HG03108 (cell line): ENCODE measurements around the gene MGAT5B.

Experiments used
- ATAC-seq: cut with Tn5 transposase; IDR thresholded peaks from one replicate; pipeline ENCODE4 v1.9.1; 2021; ENCODE audit warnings: moderate library complexity; ENCODE audit not compliant: unreplicated experiment

MGAT5B gene

DNA sequence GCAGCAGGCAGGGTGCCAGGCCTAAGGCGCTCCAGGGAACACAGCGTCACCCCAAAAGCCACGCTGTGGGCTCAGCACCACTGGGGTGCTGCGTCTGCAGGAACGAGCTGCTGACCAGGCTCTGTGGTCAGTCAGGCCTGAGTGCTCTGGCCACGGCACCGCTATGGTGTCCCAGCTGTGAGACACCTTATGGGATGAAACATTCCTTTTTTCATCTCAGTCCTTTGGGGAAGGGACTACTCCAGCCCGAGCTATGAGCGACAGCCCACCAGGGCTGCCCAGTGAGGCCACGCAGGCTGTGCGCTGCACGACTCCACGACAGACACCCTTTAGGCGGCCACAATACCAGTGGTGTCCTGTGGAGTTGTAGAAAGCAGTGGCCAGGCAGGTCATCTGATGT lies 11.1 kb downstream of the MGAT5B start:
- ATAC-seq: no peak

DNA sequence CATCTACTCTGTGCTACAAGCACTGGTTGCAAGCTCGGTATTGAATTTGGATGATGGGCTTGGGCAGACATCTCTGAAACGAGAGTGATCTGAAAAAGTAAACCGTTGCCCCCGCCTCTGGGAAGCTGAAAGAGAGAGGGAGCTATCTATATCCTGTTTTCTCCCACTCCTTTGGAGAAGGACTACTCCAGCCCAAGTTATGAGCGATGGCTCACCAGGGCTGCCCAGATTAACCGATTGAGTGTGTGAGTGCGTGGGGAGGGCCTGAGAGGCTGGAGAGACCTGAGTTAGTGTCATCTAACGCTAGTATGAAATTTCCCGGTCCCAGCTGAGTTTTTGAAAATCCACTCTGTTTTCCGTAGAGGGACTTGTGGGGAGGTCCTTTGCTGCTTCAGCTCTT lies 11.5 kb downstream of the MGAT5B start:
- no peak for ATAC-seq

DNA sequence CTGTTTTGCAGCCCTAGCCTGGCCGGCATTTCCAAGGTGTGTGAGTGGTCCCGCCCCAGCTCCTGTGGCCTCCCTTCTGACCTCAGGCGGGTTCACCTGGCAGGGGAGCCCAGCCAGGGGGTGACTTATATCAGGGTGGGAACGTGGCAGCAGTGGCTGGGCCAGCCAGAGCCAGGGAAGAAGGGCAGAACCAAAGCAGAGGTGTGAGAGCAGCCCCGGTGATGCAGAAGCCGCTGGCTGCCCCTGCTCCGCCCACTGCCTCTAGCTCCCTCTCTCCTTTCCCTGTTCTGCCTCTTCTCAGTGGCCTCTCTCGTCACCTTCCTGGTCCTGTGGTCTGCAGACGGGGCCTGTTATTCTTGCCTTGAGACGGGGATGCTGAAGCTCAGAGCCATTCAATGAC lies 12.1 kb downstream of the MGAT5B start:
- ATAC-seq: no peak

DNA sequence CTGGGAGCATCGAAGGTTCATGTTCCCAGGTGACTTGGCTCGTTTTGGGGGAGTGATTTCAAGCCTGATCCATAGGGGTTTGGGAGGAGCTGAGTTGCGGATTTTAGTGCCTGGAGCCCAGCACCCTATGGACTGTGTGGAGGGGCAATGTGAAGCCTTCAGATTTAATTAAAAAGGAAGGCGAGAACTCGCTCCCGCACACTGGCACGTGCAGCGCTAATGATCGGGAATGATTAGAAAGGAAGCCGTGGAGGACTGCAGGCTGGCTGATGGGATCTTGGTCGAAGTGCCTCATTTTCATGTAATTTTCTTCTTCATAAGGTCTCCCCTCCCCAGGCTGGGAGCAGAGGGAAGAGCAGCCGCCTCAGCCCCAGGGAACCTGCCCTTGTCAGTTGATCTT lies 12.8 kb downstream of the MGAT5B start:
- no peak for ATAC-seq

DNA sequence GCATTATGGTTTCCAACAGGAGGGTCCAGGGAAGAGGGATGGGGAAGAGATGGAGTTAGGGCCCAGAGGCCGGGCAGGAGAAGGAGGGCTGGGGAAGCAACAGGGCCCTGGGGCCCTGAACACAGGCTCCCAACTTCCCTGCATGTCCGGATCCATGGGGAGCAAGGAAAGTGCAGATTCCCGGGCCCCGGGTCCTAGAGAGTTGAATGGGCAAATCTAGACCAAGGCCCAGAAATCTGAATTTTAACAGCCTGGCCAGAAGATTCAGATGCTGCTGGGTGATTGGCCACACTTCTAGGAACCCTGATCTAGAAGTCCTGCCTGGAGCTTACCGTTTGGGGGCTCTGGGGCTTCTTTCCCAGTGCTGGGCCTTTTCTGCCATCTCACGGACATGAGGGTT lies 13.2 kb downstream of the MGAT5B start:
- ATAC-seq: no peak

DNA sequence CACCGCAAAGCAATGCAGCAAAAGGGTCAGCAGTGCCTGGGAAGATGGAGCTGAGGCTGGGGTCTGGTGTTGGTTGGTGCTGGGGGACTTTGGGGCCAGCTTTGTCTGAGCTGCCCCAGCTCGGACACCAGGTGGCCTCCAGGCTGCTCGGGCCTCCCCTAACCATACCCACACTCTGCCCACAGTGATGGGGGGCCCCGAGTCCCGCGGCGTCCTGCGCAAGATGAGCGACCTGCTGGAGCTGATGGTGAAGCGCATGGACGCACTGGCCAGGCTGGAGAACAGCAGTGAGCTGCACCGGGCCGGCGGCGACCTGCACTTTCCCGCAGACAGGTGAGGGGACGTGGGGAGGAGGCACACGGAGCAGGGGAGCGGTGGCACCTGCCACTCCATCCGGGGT lies 13.8 kb downstream of the MGAT5B start:
- ATAC-seq: no peak

DNA sequence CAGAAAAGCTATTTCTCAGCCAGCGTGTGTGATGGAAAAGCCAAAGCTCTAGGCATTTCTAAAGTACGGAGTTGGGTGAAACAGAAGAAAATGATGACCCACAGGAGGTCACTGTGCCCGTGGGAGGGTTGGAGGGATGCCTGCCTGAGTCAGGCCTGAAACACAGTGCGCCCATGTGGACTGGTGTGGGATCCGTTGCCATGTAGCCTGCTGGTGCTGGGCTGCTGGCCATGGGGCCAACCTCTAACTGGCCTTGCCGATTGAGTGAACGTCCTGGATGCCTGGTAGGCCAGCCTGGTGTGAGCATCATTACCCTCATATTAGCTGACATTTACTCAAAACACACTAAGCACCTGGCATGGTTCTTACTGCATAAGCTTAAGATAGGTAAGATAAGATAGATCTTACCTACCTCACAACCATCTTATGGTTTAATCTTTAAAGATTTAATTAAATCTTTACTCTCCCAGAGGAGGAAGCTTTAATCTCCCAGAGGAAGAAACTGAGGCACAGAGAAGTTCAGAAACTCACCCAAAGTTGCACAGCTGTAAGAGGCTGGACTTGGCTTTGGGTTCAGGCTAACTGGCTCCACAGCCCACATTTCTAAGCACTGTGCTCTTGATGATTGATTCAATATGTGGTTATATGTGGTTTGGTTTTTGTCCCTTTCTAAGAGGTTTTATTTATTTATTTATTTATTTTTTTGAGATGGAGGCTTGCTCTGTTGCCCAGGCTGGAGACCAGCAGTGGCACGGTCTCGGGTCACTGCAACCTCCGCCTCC lies 15.7 kb downstream of the MGAT5B start:
- no peak for ATAC-seq

DNA sequence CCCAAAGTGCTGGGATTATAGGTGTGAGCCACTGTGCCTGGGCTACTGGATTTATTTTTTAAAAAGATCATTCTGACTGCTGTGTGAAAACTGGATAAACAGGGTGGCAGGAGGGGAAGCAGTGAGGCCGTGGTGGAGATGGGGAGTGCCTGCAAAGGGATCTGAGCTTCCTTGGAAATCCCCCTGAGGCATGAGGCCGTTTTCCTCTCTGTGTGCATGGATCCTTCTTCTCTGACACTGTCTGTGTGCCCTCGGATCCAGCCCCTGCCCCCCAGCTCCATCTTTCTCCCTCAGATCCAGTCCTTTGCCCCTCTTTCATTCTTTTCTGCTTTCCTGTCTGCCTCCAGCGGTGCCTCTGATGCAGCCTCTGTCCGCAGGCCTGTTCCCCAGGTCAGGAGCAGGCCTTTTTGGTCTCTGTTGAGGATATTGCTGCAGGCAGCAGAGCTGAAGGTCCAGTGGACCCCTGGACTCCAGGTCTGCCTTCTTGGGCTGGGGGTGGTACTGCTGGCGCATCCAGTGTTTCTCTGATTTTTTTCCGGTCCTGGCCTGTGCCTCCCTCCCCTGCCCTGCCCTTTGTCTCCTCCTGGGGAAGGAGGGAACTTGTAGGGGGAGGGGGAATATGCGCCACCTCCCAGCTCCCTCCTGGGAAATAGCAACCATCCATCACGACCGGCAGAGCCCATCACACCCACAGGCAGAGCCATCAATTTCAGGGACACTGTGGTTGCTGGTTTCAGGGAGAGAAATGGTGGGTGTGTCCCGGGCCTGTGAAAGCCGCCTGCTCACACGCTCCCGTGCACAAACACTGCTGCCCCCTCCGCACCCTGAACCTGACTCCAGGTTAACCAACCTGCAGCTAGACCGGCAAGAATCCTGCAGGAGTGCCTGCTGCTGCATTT lies 17.0 kb downstream of the MGAT5B start:
- no peak for ATAC-seq

DNA sequence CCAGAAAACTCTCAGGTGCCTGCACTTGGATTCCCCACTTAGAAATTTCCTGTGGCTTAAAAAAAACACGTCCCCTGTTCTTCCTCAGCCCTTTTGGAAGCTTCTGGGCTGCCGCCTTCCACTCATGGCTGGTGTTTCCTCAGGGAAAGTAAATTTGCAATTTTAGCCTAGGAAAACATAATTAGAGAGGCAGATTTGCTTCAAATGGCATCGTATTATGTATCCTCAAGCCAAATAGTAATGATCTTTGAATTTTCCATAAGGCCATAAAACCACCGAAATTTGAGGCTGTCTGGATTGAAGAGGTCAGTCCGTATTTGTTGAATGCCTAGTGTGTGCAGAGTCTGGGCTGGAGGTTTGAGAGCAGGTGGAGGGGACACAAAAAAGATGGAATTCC lies 17.7 kb downstream of the MGAT5B start:
- no peak for ATAC-seq

DNA sequence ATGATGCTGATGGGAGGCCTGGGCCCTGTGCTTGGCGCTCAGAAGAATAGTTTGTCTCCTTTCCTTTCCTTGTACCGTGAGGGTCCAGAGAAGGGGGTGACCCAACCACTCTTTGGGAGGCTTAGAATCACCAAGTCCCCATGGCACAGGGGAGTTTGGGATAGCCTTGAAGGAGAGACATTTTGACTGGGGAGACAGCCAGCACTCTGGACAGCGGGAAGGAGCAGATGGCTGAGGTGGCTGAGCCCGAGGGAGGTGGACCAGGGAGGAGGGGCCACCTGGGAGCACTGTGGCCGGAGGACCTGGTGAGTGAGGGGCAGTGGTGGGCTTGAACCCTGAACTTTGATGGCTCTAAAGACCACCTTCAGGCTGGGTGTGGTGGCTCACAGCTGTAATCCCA lies 18.2 kb downstream of the MGAT5B start:
- ATAC-seq: no peak

DNA sequence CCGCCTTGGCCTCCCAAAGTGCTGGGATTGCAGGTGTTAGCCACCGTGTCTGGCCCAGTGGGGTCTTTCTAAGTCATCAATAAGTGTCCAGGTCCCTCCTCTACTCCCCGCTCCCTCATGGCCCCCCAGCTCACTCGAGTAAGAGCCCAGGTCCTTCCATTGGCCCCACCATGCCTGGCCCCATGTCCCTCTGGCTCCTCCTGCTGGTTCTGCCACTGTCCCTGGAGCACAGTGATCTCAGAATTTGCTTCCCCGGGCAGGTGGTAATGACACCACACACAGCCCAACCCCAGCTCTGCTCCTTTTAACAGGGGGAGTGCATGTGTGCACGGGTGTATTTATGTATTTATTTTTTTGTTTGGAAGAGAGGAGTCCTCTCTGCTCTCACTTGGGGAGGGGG lies 19.6 kb downstream of the MGAT5B start:
- ATAC-seq: no peak

DNA sequence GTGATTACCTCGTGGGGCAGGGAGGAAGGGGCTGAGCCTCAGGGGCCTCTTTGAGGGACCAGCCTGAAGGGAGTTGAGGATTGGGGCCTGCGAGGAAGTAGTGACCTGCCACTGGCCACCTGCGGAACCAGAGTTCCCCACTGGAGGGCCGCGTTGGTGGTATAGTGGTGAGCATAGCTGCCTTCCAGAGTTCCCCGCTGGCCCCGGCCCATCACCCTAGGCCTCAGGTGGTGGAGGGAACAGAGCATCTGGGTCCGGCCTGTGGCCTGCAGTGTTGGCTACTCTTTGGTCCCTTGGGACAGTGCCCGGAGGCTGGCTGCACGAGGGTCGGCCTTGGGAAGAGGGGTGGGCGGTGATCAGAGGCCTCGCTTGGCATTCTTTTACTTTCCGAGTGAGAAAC lies 20.5 kb downstream of the MGAT5B start:
- no peak for ATAC-seq

DNA sequence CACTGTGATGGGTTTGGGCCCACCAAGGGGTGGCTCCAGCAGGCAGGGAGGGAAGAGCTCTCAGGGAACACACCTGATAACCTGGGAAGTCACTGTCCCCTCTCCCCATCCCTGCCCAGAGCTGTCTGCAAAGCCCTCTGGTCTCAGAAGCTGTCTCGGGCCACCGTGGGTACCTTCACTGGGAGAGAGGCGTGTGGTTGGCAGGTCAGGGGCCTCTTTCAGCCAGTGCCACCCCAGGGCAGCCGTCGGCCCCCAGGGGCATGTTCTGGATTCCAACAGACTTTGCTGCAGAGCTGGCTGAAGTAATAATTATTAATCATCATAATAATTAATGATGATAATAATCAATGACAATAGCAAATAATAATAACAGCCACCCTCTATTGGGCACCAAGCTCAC lies 21.1 kb downstream of the MGAT5B start:
- no peak for ATAC-seq

DNA sequence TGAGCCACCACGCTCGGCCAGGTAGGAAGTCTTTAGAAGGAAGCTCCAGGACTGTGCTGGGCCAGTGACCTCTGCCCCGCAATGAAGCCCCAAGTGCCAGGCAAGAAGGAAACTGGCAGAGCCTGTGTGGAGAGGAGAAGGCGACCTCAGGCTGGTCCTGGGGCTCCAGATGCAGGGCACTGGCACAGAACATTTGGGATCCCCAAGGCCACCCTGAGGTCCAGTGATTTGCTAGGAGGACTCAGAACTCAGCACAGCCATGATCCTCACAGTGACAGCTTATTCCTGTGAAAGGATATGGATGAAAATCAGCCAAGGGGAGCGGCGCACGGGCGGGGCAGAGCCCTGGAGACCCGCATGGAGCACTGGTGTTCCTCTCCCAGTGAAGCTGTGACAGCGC lies 24.1 kb downstream of the MGAT5B start:
- ATAC-seq: no peak

DNA sequence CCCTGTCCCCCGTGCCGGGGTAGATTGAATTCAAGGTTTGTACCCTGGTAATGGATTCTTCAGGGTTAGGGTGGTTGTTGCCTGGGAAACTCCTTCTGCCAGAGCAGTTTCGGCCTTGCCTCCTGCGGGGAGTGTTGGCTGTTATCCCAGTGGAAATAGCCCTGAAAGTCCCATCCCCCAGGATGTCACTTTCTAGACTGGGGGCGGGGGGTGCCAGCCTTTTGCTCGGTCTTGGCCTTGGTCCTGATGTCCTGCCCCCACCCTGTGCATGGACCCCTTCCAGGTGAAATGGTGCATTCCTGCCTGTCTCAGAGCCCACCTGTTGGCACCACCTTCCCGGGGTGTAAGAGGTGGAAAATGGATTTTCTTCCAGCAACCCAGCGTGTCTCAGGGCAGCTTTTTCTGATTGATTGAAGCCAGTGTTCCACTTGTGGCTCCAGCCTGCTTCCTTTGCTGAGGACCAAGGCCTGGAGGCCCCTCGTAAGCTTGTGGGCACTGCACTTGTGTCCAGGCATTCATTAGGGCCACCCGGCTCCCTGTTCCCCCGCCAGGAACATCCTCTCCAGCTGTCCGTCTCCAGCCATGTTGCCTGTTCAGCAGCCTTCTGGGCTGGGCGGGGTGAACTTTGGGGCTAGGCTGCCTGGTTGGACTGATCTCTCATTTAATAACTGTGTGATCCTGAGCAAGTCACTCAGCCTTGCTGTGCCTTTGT lies 25.6 kb downstream of the MGAT5B start:
- ATAC-seq: no peak

DNA sequence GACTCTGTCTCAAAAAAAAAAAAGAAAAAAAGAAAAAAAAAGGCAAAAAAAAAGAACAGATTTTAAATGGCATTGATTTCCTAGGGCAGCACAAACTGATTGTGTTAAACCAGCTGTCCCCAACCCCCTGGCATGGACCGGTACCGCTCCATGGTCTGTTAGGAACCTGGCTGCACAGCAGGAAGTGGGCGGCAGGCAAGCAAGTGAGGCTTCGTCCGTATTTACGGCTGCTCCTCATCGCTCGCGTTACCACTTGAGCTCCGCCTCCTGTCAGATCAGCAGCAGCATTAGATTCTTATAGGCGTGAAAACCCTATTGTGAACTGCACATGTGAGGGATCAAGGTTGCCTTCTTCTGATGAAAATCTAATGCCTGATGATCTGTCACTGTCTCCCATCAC lies 26.6 kb downstream of the MGAT5B start:
- no peak for ATAC-seq

DNA sequence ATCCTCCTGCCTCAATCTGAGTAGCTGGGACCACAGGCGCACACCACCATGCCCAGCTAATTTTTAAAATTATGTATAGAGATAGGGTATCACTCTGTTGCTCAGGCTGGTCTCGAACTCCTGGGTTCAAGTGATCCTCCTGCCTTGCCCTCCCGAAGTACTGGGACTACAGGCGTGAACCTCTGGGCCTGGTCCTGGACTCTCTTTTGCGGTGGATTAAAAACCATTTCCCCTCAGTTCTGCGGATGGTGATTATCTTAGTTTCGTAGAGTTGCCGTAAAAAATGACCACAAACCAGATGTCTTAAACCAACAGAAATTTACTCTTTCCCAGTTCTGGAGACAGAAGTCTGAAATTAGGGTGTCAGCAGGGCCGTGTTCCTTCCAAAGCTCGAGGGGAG lies 28.8 kb downstream of the MGAT5B start:
- no peak for ATAC-seq

DNA sequence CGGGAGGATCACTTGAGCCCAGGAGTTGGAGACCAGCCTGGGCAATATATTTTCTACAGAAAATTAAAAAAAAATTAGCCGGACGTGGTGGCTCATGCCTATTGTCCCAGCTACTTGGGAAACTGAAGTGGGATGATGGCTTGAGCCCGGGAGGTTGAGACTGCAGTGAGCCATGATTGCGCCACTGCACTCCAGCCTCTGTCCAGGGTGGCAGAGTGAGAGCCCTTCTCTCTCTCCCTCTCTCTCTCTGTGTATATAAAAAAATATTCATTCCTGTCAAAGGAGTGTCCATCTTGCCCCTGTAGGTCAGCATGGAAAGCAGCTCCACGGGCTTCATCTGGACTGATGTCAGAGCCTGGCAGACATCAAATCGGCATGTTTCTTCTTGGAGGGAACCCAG lies 31.2 kb downstream of the MGAT5B start:
- no peak for ATAC-seq

DNA sequence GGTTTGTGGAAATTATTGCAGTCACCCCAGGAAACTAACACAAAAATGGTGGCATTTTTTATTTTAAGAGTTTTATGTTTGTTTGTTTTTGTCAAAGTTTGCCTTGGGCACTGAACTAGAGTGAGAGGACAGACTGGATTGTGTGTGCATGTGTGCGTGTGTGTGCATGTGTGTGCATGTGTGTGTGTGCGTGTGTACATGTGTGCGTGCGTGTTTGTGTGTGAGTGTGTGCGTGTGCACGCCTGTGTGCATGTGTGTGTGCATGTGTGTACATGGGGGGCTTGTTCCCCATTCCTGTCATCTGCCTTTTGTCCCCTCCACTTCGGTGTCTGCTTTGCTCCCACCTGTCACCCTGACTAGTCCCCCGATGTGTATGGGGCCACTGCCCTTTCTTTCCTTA lies 32.5 kb downstream of the MGAT5B start:
- ATAC-seq: no peak

DNA sequence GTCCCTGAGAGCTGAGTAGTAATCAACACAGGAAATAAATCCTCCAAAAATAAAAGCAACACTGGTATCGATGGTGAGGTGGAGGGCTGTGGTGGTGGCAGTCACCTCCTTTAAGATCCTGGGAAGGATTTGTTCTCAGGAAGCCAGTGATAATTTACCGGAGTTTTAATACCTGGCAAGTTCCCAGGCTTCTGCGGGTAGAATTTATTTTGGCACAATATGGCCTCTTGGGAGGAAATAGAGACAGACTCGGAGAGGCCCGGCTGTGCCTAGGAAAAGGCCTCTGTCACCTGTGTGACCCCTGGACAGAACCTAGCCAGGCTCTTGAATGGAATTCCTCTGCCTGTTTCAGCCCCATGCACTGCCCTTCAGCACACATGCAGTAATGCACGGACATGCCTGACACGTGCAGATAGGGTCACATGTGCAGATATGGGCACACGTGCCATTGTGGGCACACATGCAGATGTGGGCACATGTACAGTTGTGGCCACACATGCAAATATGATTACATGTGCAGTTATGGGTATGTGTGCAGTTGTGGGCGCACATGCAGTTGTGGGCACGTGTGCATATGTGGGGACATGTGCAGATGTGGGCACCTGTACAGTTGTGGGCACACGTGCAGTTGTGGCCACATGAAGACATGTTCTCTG lies 33.5 kb downstream of the MGAT5B start:
- no peak for ATAC-seq

DNA sequence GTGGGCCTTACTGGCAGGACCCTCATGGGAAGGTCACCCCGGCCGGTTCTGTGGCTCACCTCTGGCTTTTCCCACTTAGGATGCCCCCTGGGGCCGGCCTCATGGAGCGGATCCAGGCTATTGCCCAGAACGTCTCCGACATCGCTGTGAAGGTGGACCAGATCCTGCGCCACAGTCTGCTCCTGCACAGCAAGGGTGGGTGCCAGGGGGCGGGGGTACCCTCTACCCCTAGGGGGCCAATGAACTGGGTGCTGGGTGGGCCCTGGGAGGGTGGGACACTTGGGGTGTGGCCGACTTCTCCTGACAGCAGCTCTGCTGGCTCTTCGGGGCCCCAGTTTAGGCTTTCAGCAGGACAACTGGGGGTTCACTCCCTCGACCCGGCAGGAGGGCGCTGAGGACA lies 34.3 kb downstream of the MGAT5B start:
- ATAC-seq: no peak
